ENCODE results near the gene PRPH. TPM values are rescaled to one million over a fixed set of nuclear protein-coding genes. Genes with fewer than 3 reads are reported as not detected.
A peak's percentile ranks its signal among the peaks of the same experiment; 100 is the strongest.

PRPH gene
- total RNA-seq, 1 donor from 2014 or later: not detected

DNA sequence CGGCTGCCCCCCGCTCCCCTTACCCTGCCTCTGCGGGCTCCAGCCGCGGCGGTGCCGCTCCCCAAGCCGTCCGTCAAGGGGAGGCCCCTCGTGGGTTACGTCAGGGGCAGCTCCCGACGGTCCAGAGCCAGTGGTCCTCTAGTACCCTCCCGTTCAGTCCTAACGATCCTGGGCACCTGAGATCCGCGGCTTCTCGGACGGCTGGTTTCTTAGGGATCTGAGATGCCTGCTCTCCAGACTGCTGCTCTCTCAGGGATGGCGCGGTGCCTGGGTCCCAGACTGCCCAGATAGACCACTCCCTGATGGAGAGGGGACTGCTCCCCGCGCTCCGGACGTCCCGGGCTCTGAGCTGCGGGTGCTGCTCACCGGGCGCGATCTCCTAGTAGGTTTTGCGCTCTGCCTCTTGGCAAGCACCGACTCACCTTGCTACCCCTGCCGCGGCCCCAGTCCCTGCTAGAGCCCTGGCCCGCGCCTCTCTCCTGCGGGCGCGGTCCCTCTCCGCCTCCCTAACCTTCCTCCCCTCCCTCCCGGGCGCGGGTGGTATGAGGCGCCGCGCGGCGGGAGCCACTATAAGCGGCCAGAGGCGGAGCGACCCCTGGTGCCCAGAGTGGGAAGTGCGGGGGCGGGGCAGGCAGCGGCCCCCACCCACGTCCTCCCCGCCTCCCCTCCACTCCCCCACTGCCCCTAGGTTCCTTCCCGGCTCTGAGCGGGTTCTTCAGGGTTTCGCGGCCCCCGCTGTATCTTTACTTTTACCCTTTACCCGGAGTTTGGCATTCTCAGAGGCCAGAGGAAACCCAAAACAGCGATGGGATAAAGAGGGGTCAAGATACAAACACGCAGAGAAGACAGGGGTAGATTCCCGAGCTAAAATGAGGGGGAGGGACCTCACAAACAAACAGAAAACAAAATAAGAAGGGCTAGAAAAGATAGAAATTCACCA, 42.0 kb downstream of the PRPH start, which contains the start of gene C1QL4:
C1QL4 (minus strand) TSS at position 544 of the 940 bp plus-strand sequence. CDS start 711 bp downstream, outside the sequence.
- Mint-ChIP-seq H3K4me1 (ENCODE audit: low read depth) (peaks cover 24% of the 10 kb centered on the region), H3K36me3 (ENCODE audit: low read depth) (no peaks in the 10 kb centered on the region), H3K4me3 (ENCODE audit: unreplicated experiment) (peak within 1 kb of the TSS; percentile 70), H3K27ac (ENCODE audit: unreplicated experiment) (no peak within 1 kb of the TSS), H3K9me3 (ENCODE audit: low read depth) (no peaks in the 10 kb centered on the region), H3K27me3 (ENCODE audit: low read depth) (peaks cover 11% of the 10 kb centered on the region)
- TF ChIP-seq, protein P1, sequence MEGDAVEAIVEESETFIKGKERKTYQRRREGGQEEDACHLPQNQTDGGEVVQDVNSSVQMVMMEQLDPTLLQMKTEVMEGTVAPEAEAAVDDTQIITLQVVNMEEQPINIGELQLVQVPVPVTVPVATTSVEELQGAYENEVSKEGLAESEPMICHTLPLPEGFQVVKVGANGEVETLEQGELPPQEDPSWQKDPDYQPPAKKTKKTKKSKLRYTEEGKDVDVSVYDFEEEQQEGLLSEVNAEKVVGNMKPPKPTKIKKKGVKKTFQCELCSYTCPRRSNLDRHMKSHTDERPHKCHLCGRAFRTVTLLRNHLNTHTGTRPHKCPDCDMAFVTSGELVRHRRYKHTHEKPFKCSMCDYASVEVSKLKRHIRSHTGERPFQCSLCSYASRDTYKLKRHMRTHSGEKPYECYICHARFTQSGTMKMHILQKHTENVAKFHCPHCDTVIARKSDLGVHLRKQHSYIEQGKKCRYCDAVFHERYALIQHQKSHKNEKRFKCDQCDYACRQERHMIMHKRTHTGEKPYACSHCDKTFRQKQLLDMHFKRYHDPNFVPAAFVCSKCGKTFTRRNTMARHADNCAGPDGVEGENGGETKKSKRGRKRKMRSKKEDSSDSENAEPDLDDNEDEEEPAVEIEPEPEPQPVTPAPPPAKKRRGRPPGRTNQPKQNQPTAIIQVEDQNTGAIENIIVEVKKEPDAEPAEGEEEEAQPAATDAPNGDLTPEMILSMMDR (IDR thresholded peaks at IDR 0.05): peak; percentile 99
- no peak for DNase-seq (ENCODE audit: low spot score)

DNA sequence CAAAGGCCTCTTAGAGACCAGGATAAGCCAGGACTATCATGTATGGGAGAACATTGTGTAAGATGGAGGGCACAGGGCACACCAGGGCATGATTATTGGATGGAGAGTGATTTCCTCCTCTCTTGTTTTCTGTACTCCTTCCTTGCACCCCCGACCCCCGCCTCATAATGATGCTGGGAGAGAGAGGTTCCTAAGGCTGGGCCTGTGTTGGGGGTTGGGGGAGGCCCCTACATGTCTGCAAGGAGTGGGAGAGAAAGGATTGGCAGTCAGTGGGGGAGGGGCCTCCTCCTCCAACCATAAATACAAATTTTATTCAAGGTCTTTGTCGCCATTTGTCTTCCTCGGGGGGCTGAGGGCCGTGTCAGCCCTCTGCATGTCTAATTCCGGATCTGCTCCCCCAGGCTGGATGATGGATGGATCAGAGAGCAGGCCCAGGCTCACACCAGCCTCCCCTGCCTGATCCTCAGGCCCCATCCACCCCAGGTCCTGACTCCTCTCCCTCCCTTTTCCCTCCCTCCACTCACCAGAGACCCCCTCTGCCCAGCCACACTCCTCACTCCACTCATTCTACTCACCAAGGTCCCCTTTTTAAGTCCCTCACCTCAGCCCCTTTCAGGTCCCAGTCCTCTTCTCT, 44.0 kb downstream of the PRPH start:
- peaks cover 32% of the 10 kb centered on the region for H3K4me1 Mint-ChIP-seq (ENCODE audit: low read depth)

DNA sequence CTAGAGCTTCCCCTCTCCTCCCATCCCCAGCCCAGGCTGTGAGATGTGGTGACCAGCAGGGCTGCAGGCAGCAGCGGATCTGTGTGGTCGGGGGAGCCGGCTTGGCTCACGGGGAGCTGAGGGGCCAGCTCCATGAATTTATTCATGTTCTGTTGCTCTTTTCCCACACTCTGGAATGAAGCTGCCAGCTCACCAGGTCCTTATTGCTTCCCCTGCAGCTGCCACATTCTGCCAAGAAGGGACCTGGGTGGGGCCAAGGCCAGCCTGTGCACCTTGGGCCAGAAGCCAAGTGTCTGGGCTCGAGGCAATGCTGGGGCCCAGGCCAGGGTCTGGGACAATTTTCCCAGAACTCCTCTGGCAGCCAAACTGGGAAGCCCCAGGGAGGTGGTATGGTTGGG, 44.5 kb downstream of the PRPH start:
- TF ChIP-seq, protein P1 (IDR thresholded peaks at IDR 0.05): no peak
- Mint-ChIP-seq H3K27ac (ENCODE audit: unreplicated experiment) (no peak overlapping the region), H3K27me3 (ENCODE audit: low read depth) (peaks cover 15% of the 10 kb centered on the region), H3K9me3 (ENCODE audit: low read depth) (no peaks in the 10 kb centered on the region), H3K36me3 (ENCODE audit: low read depth) (no peaks in the 10 kb centered on the region), H3K4me3 (ENCODE audit: unreplicated experiment) (no peak overlapping the region), H3K4me1 (ENCODE audit: low read depth) (peaks cover 32% of the 10 kb centered on the region)
- DNase-seq (ENCODE audit: low spot score): no peak

More for the DNA sequence above, 44.0 kb downstream of the PRPH start:
- H3K4me3 Mint-ChIP-seq (ENCODE audit: unreplicated experiment): no peak overlapping the region
- TF ChIP-seq, protein P1 (IDR thresholded peaks at IDR 0.05): no peak
- no peak for DNase-seq (ENCODE audit: low spot score)
- peaks cover 15% of the 10 kb centered on the region for H3K27me3 Mint-ChIP-seq (ENCODE audit: low read depth)
- no peak overlapping the region for H3K27ac Mint-ChIP-seq (ENCODE audit: unreplicated experiment)
- no peaks in the 10 kb centered on the region for H3K36me3 Mint-ChIP-seq (ENCODE audit: low read depth)
- H3K9me3 Mint-ChIP-seq (ENCODE audit: low read depth): no peaks in the 10 kb centered on the region

DNA sequence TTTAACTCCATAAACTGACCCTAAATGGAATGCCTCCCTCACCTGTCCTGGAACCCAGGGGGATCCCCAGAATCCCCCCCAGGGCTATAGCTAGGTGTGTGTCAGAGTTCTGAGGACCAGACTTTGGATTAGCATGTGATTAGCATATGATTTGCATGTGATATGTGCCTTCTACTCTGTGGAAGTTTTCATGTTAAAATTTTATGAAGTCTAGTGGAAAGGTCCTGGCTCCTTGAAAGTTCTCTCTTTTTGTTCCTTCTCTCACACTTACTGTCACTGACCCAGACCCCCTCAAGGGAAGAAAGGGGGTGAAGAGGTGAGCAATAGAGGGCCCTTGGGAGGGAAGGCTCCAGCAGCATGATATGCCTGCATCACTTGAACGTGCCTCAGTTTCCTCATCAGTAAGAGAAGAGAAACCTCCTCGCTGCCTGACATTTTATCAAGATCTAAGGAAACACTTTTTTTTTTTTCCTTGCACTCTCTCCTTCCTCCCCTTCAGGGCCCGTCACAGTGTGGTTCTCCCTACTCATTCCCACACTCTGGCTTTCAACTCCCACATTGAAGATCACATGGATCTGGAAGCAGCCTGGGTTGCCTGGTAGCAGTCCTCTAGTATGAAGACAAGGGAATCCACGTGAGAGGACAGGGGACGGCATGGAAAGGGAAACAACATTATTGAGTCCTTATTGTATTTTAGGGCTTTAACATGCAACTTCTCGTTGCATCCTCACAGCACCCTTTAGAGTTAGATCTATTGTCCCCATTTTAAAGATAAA, 45.3 kb downstream of the PRPH start:
- H3K9me3 Mint-ChIP-seq (ENCODE audit: low read depth): no peaks in the 10 kb centered on the region
- no peak overlapping the region for H3K27ac Mint-ChIP-seq (ENCODE audit: unreplicated experiment)
- no peak for DNase-seq (ENCODE audit: low spot score)
- no peaks in the 10 kb centered on the region for H3K36me3 Mint-ChIP-seq (ENCODE audit: low read depth)
- peaks cover 32% of the 10 kb centered on the region for H3K4me1 Mint-ChIP-seq (ENCODE audit: low read depth)
- TF ChIP-seq, protein P1 (IDR thresholded peaks at IDR 0.05): no peak
- no peak overlapping the region for H3K4me3 Mint-ChIP-seq (ENCODE audit: unreplicated experiment)
- H3K27me3 Mint-ChIP-seq (ENCODE audit: low read depth): peaks cover 15% of the 10 kb centered on the region
